RWPE1 (cell line): Measurements from ENCODE around the gene PCBD1.

Source experiments
- CTCF ChIA-PET: fragments of 350-600 bp; sonication (Branson Sonifier 250); formaldehyde crosslinking; extraction: SDS; loops from one replicate; lab custom pipeline; 2021; lab: Yijun Ruan, JAX
- POLR2A ChIA-PET: fragments of 400-600 bp; formaldehyde crosslinking; extraction: SDS; loops from one replicate; lab custom pipeline; 2020; ENCODE audit warnings: antibody characterized with exemption; ENCODE audit not compliant: low non-redundant PET; lab: Yijun Ruan, JAX
- DNase-seq: peaks from one replicate; pipeline ENCODE4 v3.0.0; 2012; ENCODE audit warnings: low spot score
- H3K27ac ChIP-seq: fragments of 450-650 bp; 2 replicates; pipeline ENCODE4 v1.5.1; 2017
- TF ChIP-seq, protein P1 (sequence below): fragments of 450-650 bp; conservative IDR thresholded peaks from 2 replicates; pipeline ENCODE4 v1.5.1; 2017; ENCODE audit warnings: low read depth, mild to moderate bottlenecking

Gene PCBD1

GRCh38 chr10:70932392-70933196, 44.2 kb upstream of the PCBD1 start:
- TF ChIP-seq, protein P1, sequence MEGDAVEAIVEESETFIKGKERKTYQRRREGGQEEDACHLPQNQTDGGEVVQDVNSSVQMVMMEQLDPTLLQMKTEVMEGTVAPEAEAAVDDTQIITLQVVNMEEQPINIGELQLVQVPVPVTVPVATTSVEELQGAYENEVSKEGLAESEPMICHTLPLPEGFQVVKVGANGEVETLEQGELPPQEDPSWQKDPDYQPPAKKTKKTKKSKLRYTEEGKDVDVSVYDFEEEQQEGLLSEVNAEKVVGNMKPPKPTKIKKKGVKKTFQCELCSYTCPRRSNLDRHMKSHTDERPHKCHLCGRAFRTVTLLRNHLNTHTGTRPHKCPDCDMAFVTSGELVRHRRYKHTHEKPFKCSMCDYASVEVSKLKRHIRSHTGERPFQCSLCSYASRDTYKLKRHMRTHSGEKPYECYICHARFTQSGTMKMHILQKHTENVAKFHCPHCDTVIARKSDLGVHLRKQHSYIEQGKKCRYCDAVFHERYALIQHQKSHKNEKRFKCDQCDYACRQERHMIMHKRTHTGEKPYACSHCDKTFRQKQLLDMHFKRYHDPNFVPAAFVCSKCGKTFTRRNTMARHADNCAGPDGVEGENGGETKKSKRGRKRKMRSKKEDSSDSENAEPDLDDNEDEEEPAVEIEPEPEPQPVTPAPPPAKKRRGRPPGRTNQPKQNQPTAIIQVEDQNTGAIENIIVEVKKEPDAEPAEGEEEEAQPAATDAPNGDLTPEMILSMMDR, result no peak
- no peak overlapping the region for H3K27ac ChIP-seq
- ChIA-PET CTCF (interaction anchor here (0.7 to 1.6 kb wide), 4 partner anchors 8 to 637 kb away, joined by 4 to 5 read pairs (median 4); no protein-coding TSS in a partner anchor), POLR2A (no interaction called here)
- no peak for DNase-seq

DNA sequence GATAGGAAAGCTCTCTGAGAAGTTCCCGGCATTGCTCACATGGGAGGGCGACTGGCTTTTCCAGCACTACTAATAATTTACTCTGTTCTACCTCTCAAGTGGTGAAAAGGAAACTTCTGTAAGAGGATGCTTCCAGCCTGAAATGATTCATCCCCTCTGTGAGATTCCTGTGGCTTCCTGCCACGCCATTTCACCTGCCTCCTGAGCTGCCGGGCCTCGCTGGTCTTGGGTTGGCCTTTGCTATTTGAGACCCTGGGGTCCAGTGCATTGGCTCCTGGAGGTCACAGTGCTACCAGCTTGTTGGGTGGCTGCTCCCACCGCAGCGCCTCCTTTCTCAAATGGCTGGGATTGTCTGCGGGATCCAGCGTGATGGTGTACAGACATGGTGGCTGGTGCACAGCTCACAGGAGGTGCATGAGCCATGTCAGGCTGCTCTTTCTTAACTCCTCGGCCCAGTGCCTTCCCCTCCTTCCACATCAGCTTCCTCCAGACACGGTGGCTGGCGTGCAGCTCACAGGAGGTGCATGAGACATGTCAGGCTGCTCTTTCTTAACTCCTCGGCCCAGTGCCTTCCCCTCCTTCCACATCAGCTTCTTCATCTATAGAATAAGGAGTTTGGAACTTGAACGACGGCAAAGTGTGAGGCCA, 42.9 kb upstream of the PCBD1 start:
- POLR2A ChIA-PET, result no interaction called here
- CTCF ChIA-PET, result interaction anchor here (0.6 to 1.9 kb wide), 5 partner anchors 10 to 1286 kb away, joined by 3 to 6 read pairs (median 4); no protein-coding TSS in a partner anchor
- DNase-seq, result peak; percentile 80
- TF ChIP-seq, protein P1, result no peak
- H3K27ac ChIP-seq, result no peak overlapping the region

DNA sequence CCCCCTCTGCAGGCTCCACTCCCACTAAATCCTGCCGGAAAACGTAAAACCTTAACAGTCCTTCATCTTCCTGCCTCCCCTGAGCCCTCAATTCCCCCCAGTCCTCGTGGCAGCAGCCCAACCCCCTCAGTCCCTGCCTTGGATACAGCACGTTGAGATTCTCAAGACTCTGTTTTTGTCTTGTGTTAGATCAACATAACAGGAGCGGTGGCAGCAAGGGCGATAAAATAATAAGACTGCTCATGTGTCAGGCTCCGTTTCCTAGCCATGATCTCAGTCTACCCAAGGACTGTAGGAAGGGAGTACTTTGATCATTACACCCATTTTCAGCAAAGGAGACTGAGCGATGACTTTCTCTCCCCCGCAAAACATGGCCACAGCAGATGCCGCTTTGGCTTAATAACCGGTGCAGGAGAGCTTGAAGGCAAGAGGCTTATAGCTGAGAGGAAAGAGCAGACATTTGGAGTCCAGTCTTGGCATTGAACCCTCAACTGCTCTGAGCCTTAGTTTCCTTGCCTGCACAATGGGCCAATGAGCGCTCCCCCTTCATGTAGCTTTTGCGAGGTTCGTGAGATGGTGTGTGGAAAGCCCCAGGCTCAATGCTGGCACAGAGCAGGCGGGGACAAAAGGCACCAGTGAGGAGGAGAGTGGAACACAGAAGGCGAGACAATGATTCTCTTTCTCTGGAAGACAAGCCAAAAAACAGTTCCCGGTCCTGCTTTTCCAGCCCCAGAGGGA, 42.1 kb upstream of the PCBD1 start:
- no peak overlapping the region for H3K27ac ChIP-seq
- no peak for DNase-seq
- POLR2A ChIA-PET, result no interaction called here
- TF ChIP-seq, protein P1, result no peak
- CTCF ChIA-PET, result interaction anchor here (1.6 to 1.9 kb wide), 2 partner anchors 278 to 339 kb away, joined by 4 read pairs; no protein-coding TSS in a partner anchor

- no peak for DNase-seq
- no peak overlapping the region for H3K27ac ChIP-seq
- CTCF ChIA-PET, result no interaction called here
- POLR2A ChIA-PET, result no interaction called here
- TF ChIP-seq, protein P1, result no peak
Measured at GRCh38 chr10:70928140-70928539, 39.8 kb upstream of the PCBD1 start.

DNA sequence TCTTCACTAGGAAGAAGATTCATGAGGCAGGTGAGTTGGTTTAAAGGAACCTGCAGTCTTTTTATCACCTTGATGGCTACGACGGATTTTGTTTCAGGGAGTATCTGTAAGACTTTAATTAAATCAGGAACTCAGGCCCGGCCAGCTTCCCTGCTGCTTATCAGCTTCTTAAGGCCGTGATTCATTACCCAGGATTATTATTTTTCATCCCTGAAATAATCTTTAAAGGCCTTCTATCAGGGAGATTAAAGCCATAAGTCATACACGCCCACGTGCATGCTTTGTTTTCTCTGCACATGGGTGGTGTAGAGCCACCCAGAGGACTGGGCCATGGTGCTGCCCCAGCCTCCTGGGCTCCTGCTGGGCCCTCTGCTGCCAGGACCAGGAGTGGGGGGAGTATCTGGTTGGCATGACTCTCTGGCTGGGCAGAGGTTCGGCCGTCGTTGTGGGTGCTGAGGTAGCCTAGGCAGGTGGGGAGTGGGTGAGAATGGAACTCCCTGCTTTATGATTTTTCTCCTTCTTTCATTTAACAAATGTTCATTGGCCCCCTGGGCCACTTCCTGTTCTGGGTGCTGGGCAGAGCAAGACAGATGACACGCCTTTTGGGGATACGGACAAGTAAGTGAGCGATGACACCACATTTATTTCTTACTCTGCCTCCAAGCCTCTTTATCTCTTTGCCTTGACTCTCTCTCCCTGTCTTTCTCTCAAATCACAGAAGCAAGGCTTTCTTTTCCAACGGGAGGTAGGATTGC, 39.0 kb upstream of the PCBD1 start:
- H3K27ac ChIP-seq, result no peak overlapping the region
- CTCF ChIA-PET, result interaction anchor here (1.2 to 3.0 kb wide), 2 partner anchors 279 to 358 kb away, joined by 3 to 18 read pairs; no protein-coding TSS in a partner anchor
- POLR2A ChIA-PET, result no interaction called here
- no peak for DNase-seq
- TF ChIP-seq, protein P1, result no peak
